H1 (cell line): ENCODE measurements around the gene LIMA1. TPM values are rescaled to one million over a fixed set of nuclear protein-coding genes. Genes with fewer than 3 reads are reported as not detected.

Experiments
- CBX5 ChIP-seq: fragments of 300-800, 300-1000 bp; sonication (generic); IDR thresholded peaks from 2 replicates; pipeline ENCODE4 v1.7.1; 2016; ENCODE audit warnings: antibody characterized with exemption, low read length, low read depth
- GABPA ChIP-seq: IDR thresholded peaks from 2 replicates; pipeline ENCODE4 v1.6.1; 2011; ENCODE audit warnings: mild to moderate bottlenecking, low read length, moderate library complexity, borderline replicate concordance; ENCODE audit not compliant: insufficient read depth
- JUND ChIP-seq: IDR thresholded peaks from 2 replicates; pipeline ENCODE4 v1.6.1; 2011; ENCODE audit warnings: mild to moderate bottlenecking, improper control_type of control experiment, low read length
- KDM1A ChIP-seq: fragments of 200-600, 300-600 bp; sonication (generic); IDR thresholded peaks from 2 replicates; pipeline ENCODE4 v1.7.1; 2016; ENCODE audit warnings: mild to moderate bottlenecking, low read length, borderline replicate concordance
- RFX5 ChIP-seq: IDR thresholded peaks from 2 replicates; pipeline ENCODE4 v1.6.1; 2011; ENCODE audit warnings: low read depth, low read length, improper control_type of control experiment, borderline replicate concordance
- SIN3A ChIP-seq, 2 experiments: IDR thresholded peaks in 1 of 2; conservative IDR thresholded peaks in 1 of 2; 2 replicates each; pipeline ENCODE4 v1.6.1; 2011 to 2012; ENCODE audit warnings: low read length in 2 of 2, improper control_type of control experiment in 1 of 2, low read depth in 1 of 2, mild to moderate bottlenecking in 1 of 2
- TCF12 ChIP-seq: IDR thresholded peaks from 2 replicates; pipeline ENCODE4 v1.6.1; 2011; ENCODE audit warnings: low read depth, mild to moderate bottlenecking, low read length
- polyA plus RNA-seq, 7 experiments: library from polyadenylated mRNA; depleted of rRNA in 3 of 7; stranded (reverse) in 5 of 7; unstranded in 2 of 7; fragments of >200 nt in 5 of 7; fragments of 200-250 nt in 2 of 7; gene quantifications; 1 replicate in 5 of 7; 2 replicates in 1 of 7; 4 replicates in 1 of 7; pipeline versions ENCODE4 v1.2.1 to v1.2.3, GENCODE V29; 2011 to 2013; ENCODE audit warnings: missing spikeins in 2 of 7, mixed read lengths in 2 of 7
- total RNA-seq: library from RNA; stranded (reverse); fragmentation: NEBNext Ultra II Directional; extraction: Animal tissue kit (Norgen Biotek cat#: 25700); gene quantifications from 2 replicates; pipeline ENCODE4 v1.2.1, GENCODE V29; 2021
- TF ChIP-seq, protein P1 (sequence below): fragments of 300-600 bp; sonication (generic); IDR thresholded peaks from 2 replicates; pipeline ENCODE4 v1.7.1; 2012; ENCODE audit warnings: low read length, moderate library complexity, mild to moderate bottlenecking, inconsistent platforms; ENCODE audit not compliant: insufficient replicate concordance

LIMA1 gene
- total and polyA plus RNA-seq, 2 of the 8 experiments (the other 6 are each of a cell fraction or from before 2014, with no cell fraction given): 12.7 to 47.6 TPM

- TF ChIP-seq, protein P1, sequence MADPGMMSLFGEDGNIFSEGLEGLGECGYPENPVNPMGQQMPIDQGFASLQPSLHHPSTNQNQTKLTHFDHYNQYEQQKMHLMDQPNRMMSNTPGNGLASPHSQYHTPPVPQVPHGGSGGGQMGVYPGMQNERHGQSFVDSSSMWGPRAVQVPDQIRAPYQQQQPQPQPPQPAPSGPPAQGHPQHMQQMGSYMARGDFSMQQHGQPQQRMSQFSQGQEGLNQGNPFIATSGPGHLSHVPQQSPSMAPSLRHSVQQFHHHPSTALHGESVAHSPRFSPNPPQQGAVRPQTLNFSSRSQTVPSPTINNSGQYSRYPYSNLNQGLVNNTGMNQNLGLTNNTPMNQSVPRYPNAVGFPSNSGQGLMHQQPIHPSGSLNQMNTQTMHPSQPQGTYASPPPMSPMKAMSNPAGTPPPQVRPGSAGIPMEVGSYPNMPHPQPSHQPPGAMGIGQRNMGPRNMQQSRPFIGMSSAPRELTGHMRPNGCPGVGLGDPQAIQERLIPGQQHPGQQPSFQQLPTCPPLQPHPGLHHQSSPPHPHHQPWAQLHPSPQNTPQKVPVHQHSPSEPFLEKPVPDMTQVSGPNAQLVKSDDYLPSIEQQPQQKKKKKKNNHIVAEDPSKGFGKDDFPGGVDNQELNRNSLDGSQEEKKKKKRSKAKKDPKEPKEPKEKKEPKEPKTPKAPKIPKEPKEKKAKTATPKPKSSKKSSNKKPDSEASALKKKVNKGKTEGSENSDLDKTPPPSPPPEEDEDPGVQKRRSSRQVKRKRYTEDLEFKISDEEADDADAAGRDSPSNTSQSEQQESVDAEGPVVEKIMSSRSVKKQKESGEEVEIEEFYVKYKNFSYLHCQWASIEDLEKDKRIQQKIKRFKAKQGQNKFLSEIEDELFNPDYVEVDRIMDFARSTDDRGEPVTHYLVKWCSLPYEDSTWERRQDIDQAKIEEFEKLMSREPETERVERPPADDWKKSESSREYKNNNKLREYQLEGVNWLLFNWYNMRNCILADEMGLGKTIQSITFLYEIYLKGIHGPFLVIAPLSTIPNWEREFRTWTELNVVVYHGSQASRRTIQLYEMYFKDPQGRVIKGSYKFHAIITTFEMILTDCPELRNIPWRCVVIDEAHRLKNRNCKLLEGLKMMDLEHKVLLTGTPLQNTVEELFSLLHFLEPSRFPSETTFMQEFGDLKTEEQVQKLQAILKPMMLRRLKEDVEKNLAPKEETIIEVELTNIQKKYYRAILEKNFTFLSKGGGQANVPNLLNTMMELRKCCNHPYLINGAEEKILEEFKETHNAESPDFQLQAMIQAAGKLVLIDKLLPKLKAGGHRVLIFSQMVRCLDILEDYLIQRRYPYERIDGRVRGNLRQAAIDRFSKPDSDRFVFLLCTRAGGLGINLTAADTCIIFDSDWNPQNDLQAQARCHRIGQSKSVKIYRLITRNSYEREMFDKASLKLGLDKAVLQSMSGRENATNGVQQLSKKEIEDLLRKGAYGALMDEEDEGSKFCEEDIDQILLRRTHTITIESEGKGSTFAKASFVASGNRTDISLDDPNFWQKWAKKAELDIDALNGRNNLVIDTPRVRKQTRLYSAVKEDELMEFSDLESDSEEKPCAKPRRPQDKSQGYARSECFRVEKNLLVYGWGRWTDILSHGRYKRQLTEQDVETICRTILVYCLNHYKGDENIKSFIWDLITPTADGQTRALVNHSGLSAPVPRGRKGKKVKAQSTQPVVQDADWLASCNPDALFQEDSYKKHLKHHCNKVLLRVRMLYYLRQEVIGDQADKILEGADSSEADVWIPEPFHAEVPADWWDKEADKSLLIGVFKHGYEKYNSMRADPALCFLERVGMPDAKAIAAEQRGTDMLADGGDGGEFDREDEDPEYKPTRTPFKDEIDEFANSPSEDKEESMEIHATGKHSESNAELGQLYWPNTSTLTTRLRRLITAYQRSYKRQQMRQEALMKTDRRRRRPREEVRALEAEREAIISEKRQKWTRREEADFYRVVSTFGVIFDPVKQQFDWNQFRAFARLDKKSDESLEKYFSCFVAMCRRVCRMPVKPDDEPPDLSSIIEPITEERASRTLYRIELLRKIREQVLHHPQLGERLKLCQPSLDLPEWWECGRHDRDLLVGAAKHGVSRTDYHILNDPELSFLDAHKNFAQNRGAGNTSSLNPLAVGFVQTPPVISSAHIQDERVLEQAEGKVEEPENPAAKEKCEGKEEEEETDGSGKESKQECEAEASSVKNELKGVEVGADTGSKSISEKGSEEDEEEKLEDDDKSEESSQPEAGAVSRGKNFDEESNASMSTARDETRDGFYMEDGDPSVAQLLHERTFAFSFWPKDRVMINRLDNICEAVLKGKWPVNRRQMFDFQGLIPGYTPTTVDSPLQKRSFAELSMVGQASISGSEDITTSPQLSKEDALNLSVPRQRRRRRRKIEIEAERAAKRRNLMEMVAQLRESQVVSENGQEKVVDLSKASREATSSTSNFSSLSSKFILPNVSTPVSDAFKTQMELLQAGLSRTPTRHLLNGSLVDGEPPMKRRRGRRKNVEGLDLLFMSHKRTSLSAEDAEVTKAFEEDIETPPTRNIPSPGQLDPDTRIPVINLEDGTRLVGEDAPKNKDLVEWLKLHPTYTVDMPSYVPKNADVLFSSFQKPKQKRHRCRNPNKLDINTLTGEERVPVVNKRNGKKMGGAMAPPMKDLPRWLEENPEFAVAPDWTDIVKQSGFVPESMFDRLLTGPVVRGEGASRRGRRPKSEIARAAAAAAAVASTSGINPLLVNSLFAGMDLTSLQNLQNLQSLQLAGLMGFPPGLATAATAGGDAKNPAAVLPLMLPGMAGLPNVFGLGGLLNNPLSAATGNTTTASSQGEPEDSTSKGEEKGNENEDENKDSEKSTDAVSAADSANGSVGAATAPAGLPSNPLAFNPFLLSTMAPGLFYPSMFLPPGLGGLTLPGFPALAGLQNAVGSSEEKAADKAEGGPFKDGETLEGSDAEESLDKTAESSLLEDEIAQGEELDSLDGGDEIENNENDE: no peak
- TF ChIP-seq CBX5 (no peak), JUND (no peak), GABPA (no peak), SIN3A (conservative IDR thresholded peaks at IDR 0.05 in 1 of 2, IDR thresholded peaks at IDR 0.05 in 1 of 2; ENCODE audit: low read depth in 1 of 2, low read length in 2 of 2) (no peak), KDM1A (no peak), RFX5 (no peak), TCF12 (no peak)
These were observed 82.6 kb downstream of the LIMA1 start (continued) for GRCh38 chr12:50200552-50201273.
